Large intestine (tissue), 3 donors: Measurements from ENCODE around the gene TOP2A. TPM values are rescaled to one million over a fixed set of nuclear protein-coding genes. Genes with fewer than 3 reads are reported as not detected.
A peak's percentile ranks its signal among the peaks of the same experiment; 100 is the strongest.

Experiments
- DNase-seq, 2 donors: peaks; one replicate each; pipeline versions ENCODE4 v3.0.0 to v3.0.0-alpha.2; 2013
- H3K27ac ChIP-seq: one replicate; pipeline ENCODE4 v1.5.1; 2013; ENCODE audit warnings: low read length
- H3K27me3 ChIP-seq: 2 replicates; pipeline ENCODE4 v1.6.1; 2013; ENCODE audit warnings: low read length; ENCODE audit not compliant: control insufficient read depth, insufficient read depth
- H3K36me3 ChIP-seq: 2 replicates; pipeline ENCODE4 v1.6.1; 2013; ENCODE audit warnings: low read length; ENCODE audit not compliant: control insufficient read depth, insufficient read depth
- H3K4me1 ChIP-seq: one replicate; pipeline ENCODE4 v1.6.1; 2013; ENCODE audit warnings: low read length; ENCODE audit not compliant: control insufficient read depth, insufficient read depth
- H3K4me3 ChIP-seq: one replicate; pipeline ENCODE4 v1.5.1; 2013; ENCODE audit warnings: low read length
- H3K9me3 ChIP-seq: one replicate; pipeline ENCODE4 v1.6.1; 2013; ENCODE audit warnings: mild to moderate bottlenecking, low read depth, low read length, moderate library complexity; ENCODE audit not compliant: control insufficient read depth
- WGBS: methylation state at CpG from one replicate; pipeline ENCODE4 v1.1.5; 2013; ENCODE audit warnings: low lambda C conversion rate; ENCODE audit not compliant: insufficient coverage; 5-methylcytosine and 5-hydroxymethylcytosine counted together
- polyA plus RNA-seq: library from polyadenylated mRNA; unstranded; fragments of 120-200 nt; gene quantifications from one replicate; pipeline ENCODE4 v1.2.1, GENCODE V29; 2013

The TOP2A gene
- polyA plus RNA-seq, 1 donor = 68.4 TPM

- WGBS = no CpG with 5 or more reads among the region's 17 CpGs
Observed at GRCh38 chr17:40366861-40367518, 50.7 kb downstream of the TOP2A start.

GRCh38 chr17:40366076-40366860 is 51.4 kb downstream of the TOP2A start:
- no CpG with 5 or more reads among the region's 18 CpGs for WGBS
- Histone ChIP-seq H3K4me3 (no peak overlapping the region), H3K36me3 (no peaks in the 10 kb centered on the region), H3K27me3 (peaks cover 30% of the 10 kb centered on the region), H3K4me1 (peaks cover 8% of the 10 kb centered on the region), H3K27ac (no peak overlapping the region), H3K9me3 (peaks cover 3% of the 10 kb centered on the region)
- no peak for DNase-seq

More at GRCh38 chr17:40366861-40367518, 50.7 kb downstream of the TOP2A start:
- Histone ChIP-seq H3K4me3 (no peak overlapping the region), H3K36me3 (no peaks in the 10 kb centered on the region), H3K27me3 (peaks cover 24% of the 10 kb centered on the region), H3K9me3 (peaks cover 3% of the 10 kb centered on the region), H3K27ac (no peak overlapping the region), H3K4me1 (peaks cover 8% of the 10 kb centered on the region)
- no peak for DNase-seq

GRCh38 chr17:40364906-40365305 is 52.8 kb downstream of the TOP2A start:
- Histone ChIP-seq H3K27ac (no peak overlapping the region), H3K4me1 (peaks cover 8% of the 10 kb centered on the region), H3K4me3 (no peak overlapping the region), H3K9me3 (no peaks in the 10 kb centered on the region), H3K36me3 (no peaks in the 10 kb centered on the region), H3K27me3 (peaks cover 40% of the 10 kb centered on the region)
- no peak for DNase-seq
- no CpG with 5 or more reads among the region's 9 CpGs for WGBS

GRCh38 chr17:40364121-40364861 is 53.4 kb downstream of the TOP2A start, which contains the start of gene GJD3:
GJD3 (minus strand) TSS chr17:40364737; CDS start chr17:40363815, 922 bp downstream.
- Histone ChIP-seq H3K27ac (no peak within 1 kb of the TSS), H3K9me3 (no peaks in the 10 kb centered on the region), H3K36me3 (no peaks in the 10 kb centered on the region), H3K4me3 (peak within 1 kb of the TSS; percentile 31), H3K4me1 (peaks cover 8% of the 10 kb centered on the region), H3K27me3 (peaks cover 40% of the 10 kb centered on the region)
- no CpG with 5 or more reads among the region's 22 CpGs for WGBS
- DNase-seq = no peak

- H3K9me3 ChIP-seq = no peaks in the 10 kb centered on the region
- H3K27me3 ChIP-seq = peaks cover 40% of the 10 kb centered on the region
- H3K27ac ChIP-seq = no peak overlapping the region
- H3K4me1 ChIP-seq = peaks cover 8% of the 10 kb centered on the region
- H3K36me3 ChIP-seq = no peaks in the 10 kb centered on the region
- peak overlapping the region; percentile 33 for H3K4me3 ChIP-seq
- peak in 1 of 2 donors; percentile 68 for DNase-seq
- WGBS = no CpG with 5 or more reads among the region's 91 CpGs
Observed at GRCh38 chr17:40363111-40363827, 54.4 kb downstream of the TOP2A start.

GRCh38 chr17:40362696-40363110 is 55.0 kb downstream of the TOP2A start:
- Histone ChIP-seq H3K27me3 (peaks cover 40% of the 10 kb centered on the region), H3K4me3 (peak overlapping the region; percentile 33), H3K36me3 (no peaks in the 10 kb centered on the region), H3K27ac (no peak overlapping the region), H3K9me3 (no peaks in the 10 kb centered on the region), H3K4me1 (peaks cover 8% of the 10 kb centered on the region)
- no CpG with 5 or more reads among the region's 58 CpGs for WGBS
- peak in 1 of 2 donors; percentile 76 for DNase-seq

- Histone ChIP-seq H3K27me3 (peaks cover 40% of the 10 kb centered on the region), H3K4me3 (no peak overlapping the region), H3K4me1 (peaks cover 8% of the 10 kb centered on the region), H3K9me3 (no peaks in the 10 kb centered on the region), H3K27ac (no peak overlapping the region), H3K36me3 (no peaks in the 10 kb centered on the region)
- no CpG with 5 or more reads among the region's 24 CpGs for WGBS
- no peak for DNase-seq
Observed at GRCh38 chr17:40361925-40362695, 55.6 kb downstream of the TOP2A start.

GRCh38 chr17:40361063-40361924 is 56.4 kb downstream of the TOP2A start:
- Histone ChIP-seq H3K36me3 (peaks cover 7% of the 10 kb centered on the region), H3K4me3 (no peak overlapping the region), H3K27me3 (peaks cover 40% of the 10 kb centered on the region), H3K4me1 (peaks cover 8% of the 10 kb centered on the region), H3K9me3 (no peaks in the 10 kb centered on the region), H3K27ac (no peak overlapping the region)
- no CpG with 5 or more reads among the region's 32 CpGs for WGBS
- no peak for DNase-seq

GRCh38 chr17:40360091-40360490 is 57.6 kb downstream of the TOP2A start:
- WGBS = no CpG with 5 or more reads among the region's 8 CpGs
- Histone ChIP-seq H3K9me3 (no peaks in the 10 kb centered on the region), H3K4me3 (no peak overlapping the region), H3K4me1 (peaks cover 16% of the 10 kb centered on the region), H3K27me3 (peaks cover 40% of the 10 kb centered on the region), H3K27ac (no peak overlapping the region), H3K36me3 (peaks cover 19% of the 10 kb centered on the region)
- DNase-seq = no peak
